HG03521 (cell line): Measurements from ENCODE around the gene CYP3A4.
"Not testable (repeated sequence)": the region's sequence is repeated elsewhere in the genome, so short reads cannot be mapped to it uniquely, and the experiment has no call there.

Source experiments
- ATAC-seq: cut with Tn5 transposase; IDR thresholded peaks from one replicate; pipeline ENCODE4 v1.9.1; 2021; ENCODE audit warnings: mild to moderate bottlenecking, moderate library complexity; ENCODE audit not compliant: unreplicated experiment

CYP3A4 gene

GRCh38 chr7:99762680-99763327, 21.2 kb downstream of the CYP3A4 start:
- ATAC-seq, result no peak

- ATAC-seq, result no peak
These were observed 28.9 kb downstream of the CYP3A4 start for GRCh38 chr7:99755085-99755484.

GRCh38 chr7:99752356-99752755, 31.6 kb downstream of the CYP3A4 start:
- no peak for ATAC-seq

GRCh38 chr7:99751322-99752052, 32.5 kb downstream of the CYP3A4 start:
- ATAC-seq, result not testable (repeated sequence)

GRCh38 chr7:99748846-99749579, 35.0 kb downstream of the CYP3A4 start:
- ATAC-seq, result no peak

GRCh38 chr7:99746915-99747314, 37.1 kb downstream of the CYP3A4 start:
- not testable (repeated sequence) for ATAC-seq

GRCh38 chr7:99745395-99745794, 38.6 kb downstream of the CYP3A4 start:
- not testable (repeated sequence) for ATAC-seq

GRCh38 chr7:99742737-99743394, 41.1 kb downstream of the CYP3A4 start:
- no peak for ATAC-seq

- no peak for ATAC-seq
These were observed 42.6 kb downstream of the CYP3A4 start for GRCh38 chr7:99741441-99741795.

- no peak for ATAC-seq
These were observed 43.2 kb downstream of the CYP3A4 start for GRCh38 chr7:99740573-99741440.

GRCh38 chr7:99739699-99740572, 44.0 kb downstream of the CYP3A4 start:
- no peak for ATAC-seq

- no peak for ATAC-seq
These were observed 46.3 kb downstream of the CYP3A4 start for GRCh38 chr7:99737726-99738125.

- ATAC-seq, result not testable (repeated sequence)
These were observed 47.3 kb downstream of the CYP3A4 start for GRCh38 chr7:99736667-99737066.

GRCh38 chr7:99734987-99735386, 49.0 kb downstream of the CYP3A4 start, which contains the start of gene CYP3A7:
CYP3A7 (minus strand) TSS chr7:99735196; CDS start chr7:99735093, 103 bp downstream.
- no peak for ATAC-seq

- no peak for ATAC-seq
These were observed 50.5 kb downstream of the CYP3A4 start for GRCh38 chr7:99733448-99733847.

- no peak for ATAC-seq
These were observed 51.0 kb downstream of the CYP3A4 start for GRCh38 chr7:99733003-99733402.

- ATAC-seq, result no peak
These were observed 52.2 kb downstream of the CYP3A4 start for GRCh38 chr7:99731638-99732374.

- ATAC-seq, result no peak
These were observed 53.0 kb downstream of the CYP3A4 start for GRCh38 chr7:99730992-99731391.
